GM18511 (cell line): ENCODE measurements around the gene ALDH1A3.

Experiments used
- ATAC-seq: cut with Tn5 transposase; IDR thresholded peaks from one replicate; pipeline ENCODE4 v1.9.1; 2021; ENCODE audit warnings: mild to moderate bottlenecking, moderate library complexity; ENCODE audit not compliant: unreplicated experiment

The ALDH1A3 gene

DNA sequence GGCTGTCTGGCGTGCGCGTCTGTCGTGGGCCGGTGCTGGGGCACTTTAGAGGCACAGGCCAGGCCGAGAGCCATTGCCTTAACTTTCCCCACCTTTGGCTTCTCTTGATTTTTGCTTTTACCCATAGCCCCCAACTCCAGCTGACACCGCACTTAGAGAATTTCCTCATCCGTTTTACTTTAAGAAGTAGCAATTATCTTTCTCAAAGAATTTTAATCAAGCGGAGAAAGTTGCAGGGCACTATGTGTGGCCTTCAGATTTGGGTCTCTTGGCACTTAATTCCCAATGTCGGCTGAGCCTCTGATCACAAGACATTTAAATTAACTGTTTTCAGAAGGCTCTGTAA, 1.2 kb downstream of the ALDH1A3 start:
- ATAC-seq = no peak

DNA sequence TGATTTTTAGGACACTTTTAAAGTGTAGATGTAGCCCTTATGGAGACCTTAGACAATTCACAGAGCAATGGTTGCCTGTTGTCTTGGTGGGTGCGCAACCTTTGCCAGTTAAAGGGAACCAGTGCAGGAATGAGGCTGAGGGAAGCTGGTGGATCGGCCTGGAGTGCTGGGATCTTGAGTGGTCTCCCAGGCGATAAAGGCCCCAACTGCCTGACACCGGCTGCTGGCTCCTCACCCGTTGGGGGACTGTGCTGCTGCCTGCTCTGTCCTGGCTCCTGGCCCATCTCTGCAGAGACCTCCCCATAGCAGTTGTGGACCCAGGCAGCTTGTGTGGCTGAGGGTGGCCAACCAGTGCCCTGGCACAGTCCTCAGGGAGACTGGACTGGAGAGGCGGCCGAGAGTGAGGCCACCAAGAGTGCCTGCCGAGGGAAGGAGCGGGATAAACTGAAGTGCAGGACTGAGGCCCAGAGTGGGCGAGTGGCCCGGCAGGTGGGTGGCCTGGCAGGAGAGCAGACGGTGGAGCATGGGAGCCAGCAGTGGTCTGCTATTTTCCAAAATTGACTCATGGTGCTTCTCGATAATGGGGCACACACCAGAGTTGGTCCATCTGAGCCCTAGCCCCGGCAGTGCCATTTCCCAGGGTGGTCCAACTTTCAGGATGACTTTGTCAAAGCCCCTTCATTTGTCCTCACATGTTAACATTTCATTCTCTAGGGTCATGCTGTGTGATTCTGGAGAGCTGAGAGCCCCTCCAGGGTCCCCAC, 2.1 kb downstream of the ALDH1A3 start:
- ATAC-seq = no peak

DNA sequence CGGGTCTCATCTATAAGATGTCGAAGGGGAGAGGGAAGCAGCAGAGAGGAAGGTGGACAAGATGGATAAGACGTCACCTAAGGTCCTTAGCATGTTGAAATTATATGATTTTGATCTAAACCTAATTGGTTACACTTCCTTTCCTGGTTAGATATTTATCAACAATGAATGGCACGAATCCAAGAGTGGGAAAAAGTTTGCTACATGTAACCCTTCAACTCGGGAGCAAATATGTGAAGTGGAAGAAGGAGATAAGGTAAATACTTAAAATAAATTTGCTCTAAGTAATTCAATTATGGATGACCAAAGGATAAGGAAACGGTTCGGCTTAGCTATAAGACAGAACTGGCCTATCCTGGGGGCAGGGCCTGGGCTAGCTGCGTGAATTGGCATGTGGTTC, 5.5 kb downstream of the ALDH1A3 start:
- no peak for ATAC-seq

DNA sequence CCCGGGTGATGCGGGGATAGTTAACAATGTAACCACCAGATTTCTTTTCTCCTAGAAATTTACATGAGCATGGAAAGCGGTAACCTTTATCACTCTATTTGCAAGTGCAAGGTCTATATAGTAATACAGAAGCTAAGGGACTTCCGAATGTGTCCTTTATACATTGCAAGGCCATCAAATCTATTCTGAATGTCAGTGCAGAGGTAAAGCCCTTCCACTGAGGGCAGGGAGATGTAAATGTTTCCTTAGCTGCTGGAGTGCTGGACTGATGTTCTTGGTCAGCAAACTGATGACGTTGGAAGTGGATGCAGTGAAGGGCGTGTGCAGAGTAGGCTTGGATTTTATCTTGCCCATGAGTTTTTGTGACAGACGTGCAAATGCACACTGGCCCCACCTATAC, 6.2 kb downstream of the ALDH1A3 start:
- no peak for ATAC-seq

DNA sequence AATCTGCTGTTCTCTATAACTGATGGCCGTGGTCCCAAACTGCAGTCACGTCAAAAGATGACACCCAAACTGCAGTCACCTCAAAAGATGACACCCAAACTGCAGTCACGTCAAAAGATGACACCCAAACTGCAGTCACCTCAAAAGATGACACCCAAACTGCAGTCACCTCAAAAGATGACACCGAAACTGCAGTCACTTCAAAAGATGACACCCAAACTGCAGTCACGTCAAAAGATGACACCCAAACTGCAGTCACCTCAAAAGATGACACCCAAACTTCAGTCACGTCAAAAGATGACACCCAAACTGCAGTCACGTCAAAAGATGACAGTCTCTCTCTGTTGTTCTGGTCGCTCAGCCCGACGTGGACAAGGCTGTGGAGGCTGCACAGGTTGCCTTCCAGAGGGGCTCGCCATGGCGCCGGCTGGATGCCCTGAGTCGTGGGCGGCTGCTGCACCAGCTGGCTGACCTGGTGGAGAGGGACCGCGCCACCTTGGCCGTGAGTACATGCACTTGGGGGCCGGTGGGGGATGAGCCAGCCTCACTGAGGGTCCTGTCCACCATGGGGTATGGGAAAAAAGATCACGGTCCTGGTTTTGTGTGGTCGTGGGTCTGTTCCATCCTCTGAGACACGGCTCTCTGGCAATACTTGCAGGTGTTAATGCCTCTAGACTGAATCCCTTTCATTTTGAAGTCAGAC, 7.7 kb downstream of the ALDH1A3 start:
- no peak for ATAC-seq

DNA sequence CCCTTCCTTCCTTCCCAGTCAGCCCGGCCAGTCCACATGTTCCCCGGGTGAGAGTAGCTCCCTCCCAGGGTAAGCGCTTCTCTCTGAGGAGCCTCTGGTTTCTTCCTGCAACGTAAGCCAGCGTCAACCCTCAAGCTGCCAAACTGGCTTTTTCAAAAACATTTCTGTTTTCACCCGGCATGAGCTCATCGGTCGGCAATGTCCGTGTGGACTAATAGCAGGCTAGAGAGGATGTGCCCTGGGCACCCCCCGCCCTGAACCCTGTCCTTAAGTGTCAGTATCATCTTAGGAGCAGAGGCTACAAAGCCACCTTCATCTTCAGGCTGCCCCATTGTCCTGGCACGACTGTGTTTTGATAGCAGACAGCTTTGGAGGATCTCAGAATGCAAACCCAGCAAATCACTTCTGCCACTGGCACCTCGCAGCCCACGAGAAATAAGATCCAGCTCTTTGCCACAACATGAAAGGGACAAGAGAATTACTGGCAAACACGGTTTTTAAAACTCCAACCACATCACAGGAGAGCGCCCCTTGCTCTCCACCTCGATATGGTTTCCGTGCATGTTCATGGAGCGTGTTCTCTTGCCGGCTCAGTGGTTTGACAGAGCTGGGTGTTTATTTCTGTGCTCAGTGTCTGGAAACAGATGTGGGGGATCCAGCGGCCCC, 9.9 kb downstream of the ALDH1A3 start:
- ATAC-seq = no peak

DNA sequence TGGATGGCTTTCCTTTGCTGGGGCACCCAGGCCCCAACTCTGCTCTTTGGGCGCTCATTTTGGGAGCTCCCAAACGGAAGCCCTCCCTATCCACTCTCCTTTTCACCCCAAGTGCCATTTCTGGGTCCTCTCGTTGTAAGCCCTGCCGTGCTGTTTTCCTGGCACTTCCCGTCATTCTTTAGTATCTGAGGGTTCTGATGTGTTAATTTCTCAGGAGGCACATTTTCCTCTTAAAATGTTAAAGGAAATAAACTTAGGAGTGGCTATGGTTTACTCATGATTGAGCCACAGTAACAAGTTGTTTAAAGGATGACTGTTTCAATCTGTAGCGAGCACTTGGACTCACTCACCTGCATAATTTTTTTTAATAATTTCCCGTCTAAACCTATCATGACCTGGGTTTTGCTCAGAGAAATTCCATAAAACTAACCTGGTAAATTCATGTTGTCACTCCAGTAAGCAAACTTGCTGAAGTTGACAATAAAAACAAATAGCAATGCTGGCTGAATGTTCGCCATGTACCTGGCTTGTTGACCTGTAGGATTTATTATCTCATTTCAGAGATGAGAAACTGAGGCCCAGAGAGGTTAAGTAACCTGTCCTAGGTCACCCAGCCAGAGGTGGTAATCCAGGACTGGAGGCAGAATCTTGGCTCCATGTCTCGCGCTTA, 10.6 kb downstream of the ALDH1A3 start:
- ATAC-seq = no peak

DNA sequence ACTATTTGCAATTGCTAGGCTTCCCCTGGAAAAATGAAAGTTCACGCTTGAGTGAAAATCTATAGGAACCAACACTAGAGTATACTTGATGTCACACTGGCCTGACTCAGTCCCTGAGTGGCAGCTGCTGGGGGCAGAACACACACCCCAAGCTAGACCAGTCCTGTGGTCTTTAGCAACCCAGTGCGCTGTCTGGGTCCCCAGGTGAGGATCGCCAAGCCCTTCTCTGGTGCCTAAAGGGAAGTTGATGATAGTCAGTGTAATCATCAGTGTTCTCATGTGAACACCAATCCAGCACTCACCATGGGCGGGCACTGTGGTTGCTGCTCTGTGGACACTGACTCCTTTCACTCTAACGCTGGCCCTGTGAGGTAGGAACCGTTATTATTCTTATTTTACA, 11.2 kb downstream of the ALDH1A3 start:
- ATAC-seq = no peak

DNA sequence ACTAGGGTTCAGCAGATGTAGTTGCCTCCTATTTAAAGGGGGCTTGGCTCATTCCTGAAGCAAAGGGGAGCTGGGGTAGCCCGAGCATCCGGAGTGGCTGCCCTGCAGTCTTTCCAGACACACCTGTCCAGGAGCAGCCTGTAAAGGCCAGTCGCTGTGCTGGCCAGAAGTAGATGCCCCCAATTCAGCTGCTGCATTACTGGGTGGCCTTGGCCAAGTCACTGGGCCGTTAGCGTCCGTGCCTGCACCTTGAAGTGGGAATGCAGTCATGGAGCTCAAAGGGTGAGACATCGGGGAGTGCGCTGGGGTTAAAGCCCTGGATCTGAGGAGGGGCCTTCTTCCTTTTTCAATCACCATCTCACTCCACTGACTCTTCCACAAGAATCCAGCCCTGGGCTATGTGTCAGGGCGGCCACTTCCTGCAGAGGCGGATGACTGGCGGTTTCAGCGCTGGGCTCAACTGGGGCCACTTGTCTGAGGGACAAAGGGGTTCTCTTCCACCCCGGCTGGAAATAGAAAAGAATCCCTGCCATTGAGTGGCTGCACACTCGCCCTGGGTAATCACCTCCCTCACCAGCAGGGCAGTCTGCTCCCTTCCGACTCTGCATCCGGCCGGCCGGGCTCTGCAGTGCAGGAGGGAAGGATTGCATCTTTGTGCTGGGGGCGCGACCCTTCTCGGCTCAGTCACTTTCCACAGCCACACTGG, 11.8 kb downstream of the ALDH1A3 start:
- ATAC-seq = no peak

DNA sequence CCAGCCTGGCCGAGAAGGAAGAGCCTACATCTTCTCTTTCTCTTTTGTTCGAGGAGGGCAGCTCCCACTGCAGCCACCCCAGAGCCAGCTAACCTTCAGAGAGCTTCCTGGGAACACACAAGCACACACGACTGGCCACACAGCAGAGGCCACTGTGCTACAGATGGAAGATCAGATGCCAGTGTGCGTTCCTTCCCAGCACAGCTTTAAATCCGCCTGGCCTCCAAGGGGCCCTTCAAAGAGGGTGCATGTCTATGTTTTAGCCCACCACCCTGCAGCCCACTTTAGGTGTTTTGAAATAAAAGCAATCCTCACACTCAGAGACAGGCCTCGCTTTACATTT, 12.4 kb downstream of the ALDH1A3 start:
- ATAC-seq = no peak

DNA sequence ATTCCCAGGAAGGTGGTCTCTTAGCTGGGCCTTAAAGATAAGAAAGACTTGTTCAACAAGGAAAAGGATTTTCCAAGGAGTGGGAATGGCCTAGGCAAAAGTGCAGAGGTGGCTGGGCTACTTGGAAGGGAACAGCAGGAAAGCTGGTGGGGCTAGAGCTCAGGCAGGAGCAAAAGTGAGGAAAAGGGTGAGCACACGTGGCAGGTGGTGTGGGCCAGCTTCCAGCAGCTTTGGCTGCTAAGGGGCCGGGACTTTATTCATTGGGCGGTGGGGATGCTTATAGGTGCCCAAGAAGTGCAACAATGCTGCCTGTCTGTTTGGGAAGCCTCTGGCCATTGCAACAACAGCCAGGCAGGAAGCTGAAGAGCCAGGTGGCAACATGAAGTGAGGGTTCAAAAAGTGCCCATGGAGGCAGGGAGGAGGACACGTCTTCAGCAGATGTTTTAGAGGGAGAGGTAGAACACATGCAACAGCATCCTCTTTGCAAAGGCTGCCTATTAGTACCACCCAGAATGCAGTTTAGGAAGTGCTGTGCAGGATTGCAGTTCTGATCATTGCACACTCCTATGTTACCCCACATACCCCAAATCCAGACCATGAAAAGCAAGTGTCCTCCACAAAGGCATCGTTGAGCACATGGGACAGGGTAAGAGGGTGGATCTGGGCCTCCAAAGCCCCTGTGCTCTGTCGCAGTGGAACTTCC, 13.8 kb downstream of the ALDH1A3 start:
- ATAC-seq = no peak

DNA sequence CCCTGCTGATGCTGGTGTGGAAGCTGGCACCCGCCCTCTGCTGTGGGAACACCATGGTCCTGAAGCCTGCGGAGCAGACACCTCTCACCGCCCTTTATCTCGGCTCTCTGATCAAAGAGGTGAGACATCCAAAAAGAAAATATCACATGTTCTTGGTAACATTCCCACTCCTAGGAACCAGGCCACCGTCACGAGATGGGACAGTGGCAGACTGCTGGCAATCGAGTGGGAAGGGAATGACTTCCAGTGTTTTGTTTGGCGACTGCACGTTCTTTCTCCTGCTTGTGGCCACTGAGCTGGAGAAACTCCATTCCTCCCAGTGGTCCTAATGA, 14.3 kb downstream of the ALDH1A3 start:
- no peak for ATAC-seq

DNA sequence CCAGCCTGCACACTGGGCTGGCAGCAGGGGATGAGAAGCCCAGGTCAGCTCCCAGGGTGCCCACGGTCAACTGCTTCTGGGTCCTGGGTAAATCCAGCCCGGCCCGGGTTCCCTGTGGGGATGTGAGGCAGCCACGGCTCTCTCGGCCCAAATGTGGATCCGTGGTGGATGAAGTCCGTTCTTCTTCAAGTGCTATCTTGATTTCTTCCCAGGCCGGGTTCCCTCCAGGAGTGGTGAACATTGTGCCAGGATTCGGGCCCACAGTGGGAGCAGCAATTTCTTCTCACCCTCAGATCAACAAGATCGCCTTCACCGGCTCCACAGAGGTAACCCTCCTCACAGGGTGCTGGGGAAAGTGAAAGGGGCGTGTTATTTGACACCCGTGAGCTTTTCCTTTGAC, 16.1 kb downstream of the ALDH1A3 start:
- ATAC-seq = no peak

DNA sequence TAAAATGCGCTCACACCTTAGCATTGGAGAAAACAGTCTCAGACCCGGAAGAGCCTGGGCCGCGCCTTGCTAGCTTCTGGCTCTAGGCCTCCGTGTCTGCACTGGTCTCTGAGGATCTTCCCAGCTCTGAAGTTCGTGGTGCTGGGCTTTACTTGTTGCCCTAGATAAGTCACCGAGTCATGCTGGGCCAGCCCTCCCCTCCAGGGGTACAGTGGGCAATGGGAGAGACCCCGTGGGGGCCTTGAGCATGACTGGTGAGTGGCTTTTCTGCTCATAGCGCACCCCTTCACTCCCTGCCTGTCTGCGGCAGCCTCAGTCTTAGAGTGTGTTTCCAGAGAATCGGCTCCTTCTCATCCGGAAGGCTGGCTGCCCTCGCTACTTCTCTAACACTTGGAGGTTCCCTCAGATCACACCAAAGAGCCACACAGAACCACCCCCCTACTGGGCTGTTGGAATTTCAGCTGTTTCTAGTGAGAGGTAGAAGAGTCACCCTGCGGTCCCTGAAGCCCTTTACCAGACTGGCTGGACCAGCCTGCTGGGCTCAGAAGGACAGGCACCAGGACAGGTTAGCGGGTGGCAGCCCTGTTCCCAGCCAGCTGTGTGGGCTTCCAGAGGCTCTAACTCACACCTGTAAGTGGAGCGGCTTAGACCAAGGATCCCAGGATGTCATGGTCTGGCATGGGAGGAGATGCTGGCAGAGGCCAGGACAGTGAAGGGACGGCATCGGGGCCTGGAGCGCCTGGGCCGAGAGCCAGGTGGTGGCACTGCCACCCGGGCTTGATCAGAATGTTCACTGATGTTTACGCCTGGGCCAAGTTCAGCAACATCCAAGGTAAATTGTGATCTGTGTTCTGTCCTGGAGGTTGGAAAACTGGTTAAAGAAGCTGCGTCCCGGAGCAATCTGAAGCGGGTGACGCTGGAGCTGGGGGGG, 17.9 kb downstream of the ALDH1A3 start:
- no peak for ATAC-seq

DNA sequence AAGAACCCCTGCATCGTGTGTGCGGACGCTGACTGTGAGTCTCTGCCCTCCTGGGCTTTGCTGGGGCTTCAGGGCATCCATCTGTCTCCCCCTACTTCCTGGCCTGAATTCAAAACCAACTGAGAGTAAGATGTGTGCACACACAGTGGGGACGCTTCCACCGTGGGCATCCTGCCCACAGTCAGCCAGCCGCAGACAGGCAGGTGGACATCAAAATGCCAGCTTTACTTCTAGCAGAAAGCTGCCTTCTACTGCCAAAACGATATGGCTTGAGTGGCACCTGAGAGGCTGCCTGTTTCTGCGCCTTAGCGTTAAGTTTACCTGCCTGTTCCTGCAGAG, 18.5 kb downstream of the ALDH1A3 start:
- ATAC-seq = no peak

DNA sequence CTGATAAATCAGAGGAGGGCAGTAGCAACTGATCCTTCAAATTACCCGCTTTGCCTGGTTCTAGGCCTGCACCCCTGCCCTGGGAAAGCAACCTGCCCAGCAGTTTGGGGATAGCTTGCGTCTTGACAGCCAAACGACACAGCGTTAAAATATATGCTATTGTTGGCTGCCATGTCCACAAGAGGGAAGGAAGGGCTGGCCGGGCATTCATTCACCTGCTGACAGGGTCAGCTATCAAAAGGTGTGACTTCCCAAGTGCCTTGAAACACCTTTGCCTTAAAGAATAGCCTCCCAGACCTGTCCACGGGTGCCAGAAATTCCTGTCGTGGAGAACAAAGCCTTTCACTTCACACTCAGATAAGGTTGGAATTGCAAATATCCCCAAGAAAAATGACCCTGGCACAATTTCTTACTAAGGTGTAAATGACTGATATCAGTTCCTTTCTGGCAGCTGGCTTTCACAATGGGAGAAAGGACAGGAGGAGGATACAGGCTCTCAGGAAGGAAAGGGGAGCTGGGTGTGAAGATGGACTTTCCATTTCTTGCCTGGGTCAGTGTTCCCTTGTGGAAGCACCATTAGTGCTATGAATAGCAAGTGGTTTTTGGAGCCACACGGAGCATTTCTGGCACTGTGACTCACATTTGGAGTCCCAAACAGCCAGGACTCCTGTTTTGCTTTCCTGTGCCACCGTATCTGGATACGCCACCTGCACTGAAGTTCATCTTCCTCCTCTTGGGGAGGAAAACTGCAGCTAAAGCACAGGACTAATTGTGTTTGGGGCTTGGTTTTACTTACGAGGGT, 19.2 kb downstream of the ALDH1A3 start:
- no peak for ATAC-seq

DNA sequence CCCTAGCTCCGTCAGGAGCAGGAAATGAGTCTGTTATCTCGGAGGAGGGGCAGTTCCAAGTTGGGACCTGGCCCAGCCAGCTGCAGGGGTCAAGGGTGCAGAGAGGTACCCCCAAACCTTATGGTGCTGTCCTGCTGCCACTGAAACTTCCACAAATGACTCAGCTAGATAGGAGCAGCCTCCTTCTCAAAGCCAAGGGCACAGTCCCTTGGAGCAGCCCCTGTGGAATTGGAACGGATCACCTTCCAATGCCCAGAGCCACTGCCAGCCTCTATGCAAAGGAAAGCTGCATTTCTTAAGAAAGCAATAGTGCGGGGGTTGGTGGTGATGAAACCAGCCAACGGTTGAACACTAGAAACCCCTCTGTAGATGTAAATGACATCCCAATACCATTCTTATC, 20.0 kb downstream of the ALDH1A3 start:
- no peak for ATAC-seq

DNA sequence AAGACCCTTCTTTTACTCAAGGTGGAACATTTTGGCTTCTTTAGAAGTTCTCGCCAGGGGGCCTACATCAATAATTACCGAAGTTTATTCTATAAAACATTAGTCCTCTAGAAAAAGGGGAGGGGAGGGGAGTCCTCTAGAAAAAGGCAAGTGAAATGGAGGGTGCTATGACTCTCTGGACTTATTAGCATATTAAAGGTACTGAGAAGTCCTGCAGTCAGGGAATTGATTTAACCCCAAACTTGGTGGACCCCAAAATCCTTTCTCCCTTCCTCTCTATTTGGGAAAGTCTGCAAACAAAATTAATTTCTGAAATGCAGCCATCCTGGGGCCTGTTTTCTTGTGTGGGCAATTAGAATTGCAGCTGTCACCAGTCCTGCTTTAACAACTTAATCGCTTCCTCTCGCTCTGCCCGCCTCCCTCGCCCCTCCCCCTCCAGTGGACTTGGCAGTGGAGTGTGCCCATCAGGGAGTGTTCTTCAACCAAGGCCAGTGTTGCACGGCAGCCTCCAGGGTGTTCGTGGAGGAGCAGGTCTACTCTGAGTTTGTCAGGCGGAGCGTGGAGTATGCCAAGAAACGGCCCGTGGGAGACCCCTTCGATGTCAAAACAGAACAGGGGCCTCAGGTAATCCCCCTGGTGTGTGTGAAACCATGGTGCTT, 20.6 kb downstream of the ALDH1A3 start:
- ATAC-seq = no peak
